ENCODE measurements around the gene RSRC1. TPM values are rescaled to one million over a fixed set of nuclear protein-coding genes. Genes with fewer than 3 reads are reported as not detected.

RSRC1 gene
- total RNA-seq, 1 experiment from 2014 or later: 37.9 TPM

DNA sequence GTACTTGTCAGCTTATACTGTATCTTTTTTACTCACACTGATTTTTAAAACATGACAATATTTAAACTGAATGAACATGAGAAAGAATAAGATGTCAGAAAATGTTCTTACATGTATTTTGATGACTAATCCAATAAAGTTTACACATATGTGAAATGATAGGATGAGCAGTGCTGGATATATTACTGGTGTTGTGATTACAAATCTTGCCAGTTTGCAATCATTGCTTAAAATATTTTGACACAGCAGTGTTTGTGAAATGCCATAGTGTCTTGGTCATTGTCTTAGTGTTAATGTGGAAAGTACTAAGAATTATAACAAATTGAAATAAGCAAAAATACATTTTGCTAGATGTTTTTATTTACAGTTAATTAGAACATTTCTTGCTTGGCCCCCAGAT, 342.4 kb downstream of the RSRC1 start:
- H3K14ac ChIP-seq (ENCODE audit: insufficient read depth, low read length): no peak overlapping the region
- H2AFZ ChIP-seq (ENCODE audit: low read length): no peak overlapping the region
- no peak overlapping the region for H3K4me3 Mint-ChIP-seq
- no peaks in the 10 kb centered on the region for H3K27me3 ChIP-seq (ENCODE audit: insufficient read depth, low read length)
- H4K8ac ChIP-seq (replicated peaks; ENCODE audit: insufficient read length, low read depth, low read length): no peak overlapping the region
- H2AK5ac ChIP-seq (ENCODE audit: insufficient read length, low read length): no peak overlapping the region
- no peaks in the 10 kb centered on the region for H3K79me1 ChIP-seq (ENCODE audit: insufficient read depth, low read depth, low read length, poor library complexity, severe bottlenecking)
- no peak overlapping the region for H3K27ac Mint-ChIP-seq
- H3K27me3 Mint-ChIP-seq (ENCODE audit: low read depth): no peaks in the 10 kb centered on the region
- H3T11ph ChIP-seq (ENCODE audit: low read length): no peak overlapping the region
- H3K9me3 ChIP-seq (ENCODE audit: control insufficient read depth, low read depth, low read length): no peaks in the 10 kb centered on the region
- H2BK120ac ChIP-seq (ENCODE audit: low read depth, low read length, poor library complexity, severe bottlenecking): no peak overlapping the region
- H3K23me2 ChIP-seq (ENCODE audit: insufficient read length, low read depth, low read length, poor library complexity, severe bottlenecking): no peaks in the 10 kb centered on the region
- no peak overlapping the region for H3K9ac ChIP-seq (ENCODE audit: extremely low read depth, insufficient read length, low read length)
- H2BK5ac ChIP-seq (ENCODE audit: insufficient read length, low read length): no peak overlapping the region
- H3K36me3 Mint-ChIP-seq (ENCODE audit: insufficient read depth in 1 of 3, low read depth in 3 of 3): no peaks in the 10 kb centered on the region
- H4K91ac ChIP-seq (ENCODE audit: insufficient read length, low read depth, low read length): no peak overlapping the region
- TF ChIP-seq, protein P1, sequence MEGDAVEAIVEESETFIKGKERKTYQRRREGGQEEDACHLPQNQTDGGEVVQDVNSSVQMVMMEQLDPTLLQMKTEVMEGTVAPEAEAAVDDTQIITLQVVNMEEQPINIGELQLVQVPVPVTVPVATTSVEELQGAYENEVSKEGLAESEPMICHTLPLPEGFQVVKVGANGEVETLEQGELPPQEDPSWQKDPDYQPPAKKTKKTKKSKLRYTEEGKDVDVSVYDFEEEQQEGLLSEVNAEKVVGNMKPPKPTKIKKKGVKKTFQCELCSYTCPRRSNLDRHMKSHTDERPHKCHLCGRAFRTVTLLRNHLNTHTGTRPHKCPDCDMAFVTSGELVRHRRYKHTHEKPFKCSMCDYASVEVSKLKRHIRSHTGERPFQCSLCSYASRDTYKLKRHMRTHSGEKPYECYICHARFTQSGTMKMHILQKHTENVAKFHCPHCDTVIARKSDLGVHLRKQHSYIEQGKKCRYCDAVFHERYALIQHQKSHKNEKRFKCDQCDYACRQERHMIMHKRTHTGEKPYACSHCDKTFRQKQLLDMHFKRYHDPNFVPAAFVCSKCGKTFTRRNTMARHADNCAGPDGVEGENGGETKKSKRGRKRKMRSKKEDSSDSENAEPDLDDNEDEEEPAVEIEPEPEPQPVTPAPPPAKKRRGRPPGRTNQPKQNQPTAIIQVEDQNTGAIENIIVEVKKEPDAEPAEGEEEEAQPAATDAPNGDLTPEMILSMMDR (conservative IDR thresholded peaks at IDR 0.05): no peak
- no peaks in the 10 kb centered on the region for H3K79me2 ChIP-seq (ENCODE audit: insufficient read depth, low read length)
- no peak overlapping the region for H4K5ac ChIP-seq (ENCODE audit: insufficient read length, low read depth, low read length)
- H3K4me1 Mint-ChIP-seq: no peaks in the 10 kb centered on the region
- H2BK20ac ChIP-seq (ENCODE audit: low read depth, low read length, poor library complexity, severe bottlenecking): no peak overlapping the region
- H3K56ac ChIP-seq (ENCODE audit: insufficient read length, low read depth, low read length): no peak overlapping the region
- H3K4ac ChIP-seq (ENCODE audit: low read depth, low read length): no peak overlapping the region
- no peak overlapping the region for H3K27ac ChIP-seq (ENCODE audit: insufficient read length, low read depth, low read length)
- H3K4me1 ChIP-seq (ENCODE audit: insufficient read depth, low read length): no peaks in the 10 kb centered on the region
- no peak overlapping the region for H2BK15ac ChIP-seq (ENCODE audit: low read depth, low read length)
- no peak overlapping the region for H3K23ac ChIP-seq (ENCODE audit: insufficient read length, low read depth, low read length)
- DNase-seq: no peak
- no peak overlapping the region for H2BK12ac ChIP-seq (ENCODE audit: insufficient read length, low read depth, low read length)
- no peaks in the 10 kb centered on the region for H4K20me1 ChIP-seq (ENCODE audit: control insufficient read depth, insufficient read depth, insufficient read length)
- no peaks in the 10 kb centered on the region for H3K9me3 Mint-ChIP-seq
- H3K18ac ChIP-seq (ENCODE audit: insufficient read length, low read depth, low read length): no peak overlapping the region
- H3K4me2 ChIP-seq (ENCODE audit: insufficient read depth, insufficient read length, low read length): no peak overlapping the region
